ENCODE measurements around the gene SNAP29.

Gene SNAP29

GRCh38 chr22:20858615-20859416, at the start of gene SNAP29, which contains the start of gene PI4KA:
Gene SNAP29 (plus strand): TSS chr22:20859007. CDS start chr22:20859111, 104 bp downstream.
Gene PI4KA (minus strand): TSS chr22:20858811. CDS start chr22:20858725, 86 bp downstream.
- peak within 1 kb of the TSS; percentile 84 for H3K27ac ChIP-seq
- TF ChIP-seq ZFX (IDR thresholded peaks at IDR 0.05; ENCODE audit: borderline replicate concordance) (no peak), CTCF (IDR thresholded peaks at IDR 0.05) (peak; percentile 27)

GRCh38 chr22:20809538-20810185, 49.1 kb upstream of the SNAP29 start:
- no peak for TF ChIP-seq ZFX (IDR thresholded peaks at IDR 0.05; ENCODE audit: borderline replicate concordance)
- no peak for TF ChIP-seq CTCF (IDR thresholded peaks at IDR 0.05)
- H3K27ac ChIP-seq: no peak overlapping the region

GRCh38 chr22:20810645-20811044, 48.2 kb upstream of the SNAP29 start:
- H3K27ac ChIP-seq: no peak overlapping the region
- TF ChIP-seq CTCF (IDR thresholded peaks at IDR 0.05) (no peak), ZFX (IDR thresholded peaks at IDR 0.05; ENCODE audit: borderline replicate concordance) (no peak)

GRCh38 chr22:20811171-20811570, 47.6 kb upstream of the SNAP29 start:
- H3K27ac ChIP-seq: no peak overlapping the region
- TF ChIP-seq CTCF (IDR thresholded peaks at IDR 0.05): no peak
- TF ChIP-seq ZFX (IDR thresholded peaks at IDR 0.05; ENCODE audit: borderline replicate concordance): no peak

GRCh38 chr22:20811971-20812660, 46.7 kb upstream of the SNAP29 start:
- TF ChIP-seq CTCF (IDR thresholded peaks at IDR 0.05): no peak
- no peak for TF ChIP-seq ZFX (IDR thresholded peaks at IDR 0.05; ENCODE audit: borderline replicate concordance)
- H3K27ac ChIP-seq: no peak overlapping the region

GRCh38 chr22:20813056-20813455, 45.8 kb upstream of the SNAP29 start:
- TF ChIP-seq ZFX (IDR thresholded peaks at IDR 0.05; ENCODE audit: borderline replicate concordance) (no peak), CTCF (IDR thresholded peaks at IDR 0.05) (no peak)
- H3K27ac ChIP-seq: no peak overlapping the region
